HCT116 (cell line): ENCODE results near the gene CKAP2L. TPM values are rescaled to one million over a fixed set of nuclear protein-coding genes. Genes with fewer than 3 reads are reported as not detected.

Experiments
- ATAC-seq: fragments of 200-7000 bp; cut with Tn5 transposase; 2 replicates; pipeline ENCODE4 v1.9.1; 2020; ENCODE audit warnings: mild to moderate bottlenecking, moderate library complexity
- BruUV-seq: library from RNA; stranded (reverse); fragments of 400-500 nt; replicated peaks from 2 replicates; lab custom pipeline; 2021; lab: Mats Ljungman, UMichigan
- CTCF ChIA-PET: fragments of 300-600 bp; sonication (Branson Sonifier 250); formaldehyde crosslinking; loops from one replicate; lab custom pipeline; 2021; ENCODE audit warnings: antibody characterized with exemption; lab: Charles Lee
- POLR2A ChIA-PET: fragments of 300-600, 350-600 bp; sonication (Branson Sonifier 250); formaldehyde crosslinking; loops from one replicate; lab custom pipeline; 2021; ENCODE audit warnings: antibody characterized with exemption; lab: Charles Lee
- RAD21 ChIA-PET, 2 experiments: fragments of 300-600 bp; sonication (Branson Sonifier 250); formaldehyde crosslinking; loops; one replicate each; lab custom pipeline; 2023; ENCODE audit warnings: low total read pairs in 2 of 2; ENCODE audit not compliant: uncharacterized antibody in 2 of 2, unreplicated experiment in 2 of 2, low non-redundant PET in 1 of 2; lab: Charles Lee
- DNase-seq: peaks from one replicate; pipeline ENCODE4 v3.0.0-alpha.2; 2010; ENCODE audit warnings: low read depth, low spot score
- H2AFZ ChIP-seq: fragments of 200-600 bp; shearing (Covaris generic), sonication (generic); 2 replicates; pipeline ENCODE4 v1.6.1; 2017; ENCODE audit warnings: low read depth, mixed run types, mixed read lengths, antibody characterized with exemption, low read length; ENCODE audit not compliant: poor library complexity, severe bottlenecking
- H3K27ac ChIP-seq: 2 replicates; pipeline ENCODE4 v1.5.1; 2012; ENCODE audit warnings: low read depth, low read length
- H3K27me3 ChIP-seq: fragments of 200-600 bp; sonication (generic); 2 replicates; pipeline ENCODE4 v1.6.1; 2016; ENCODE audit warnings: mixed run types, low read length, mixed read lengths; ENCODE audit not compliant: insufficient read depth
- H3K36me3 ChIP-seq, 2 experiments: fragments of 200-500 bp in 1 of 2; fragments of 200-600 bp in 1 of 2; sonication (Bioruptor generic) in 1 of 2; sonication (generic) in 1 of 2; 2 replicates each; pipeline versions ENCODE4 v1.5.1 to v1.6.1; 2014 to 2016; ENCODE audit warnings: low read length in 2 of 2, inconsistent platforms in 1 of 2, mixed read lengths in 1 of 2, mixed run types in 1 of 2; ENCODE audit not compliant: insufficient read depth in 2 of 2, control insufficient read depth in 1 of 2
- H3K4me1 ChIP-seq, 2 experiments: fragments of 200-600 bp in 1 of 2; sonication (generic) in 1 of 2; 2 replicates each; pipeline versions ENCODE4 v1.5.1 to v1.6.1; 2012 to 2017; ENCODE audit warnings: low read length in 2 of 2, inconsistent platforms in 1 of 2, mild to moderate bottlenecking in 1 of 2, mixed read lengths in 1 of 2, mixed run types in 1 of 2, moderate library complexity in 1 of 2; ENCODE audit not compliant: insufficient read depth in 2 of 2, control insufficient read depth in 1 of 2
- H3K4me2 ChIP-seq: fragments of 200-600 bp; sonication (generic); 2 replicates; pipeline ENCODE4 v1.6.1; 2017; ENCODE audit warnings: mixed run types, low read length, mixed read lengths
- H3K4me3 ChIP-seq, 2 experiments: fragments of 200-600 bp in 1 of 2; sonication (generic) in 1 of 2; replicated peaks in 1 of 2; 2 replicates each; pipeline ENCODE4 v1.5.1; 2011 to 2016; ENCODE audit warnings: low read length in 2 of 2, control low read depth in 1 of 2, low read depth in 1 of 2, mild to moderate bottlenecking in 1 of 2, mixed read lengths in 1 of 2, mixed run types in 1 of 2
- H3K79me2 ChIP-seq: fragments of 200-600 bp; sonication (generic); 2 replicates; pipeline ENCODE4 v1.6.1; 2017; ENCODE audit warnings: mild to moderate bottlenecking, mixed run types, low read length, moderate library complexity, mixed read lengths; ENCODE audit not compliant: insufficient read depth
- H3K9ac ChIP-seq: fragments of 200-600 bp; sonication (generic); 2 replicates; pipeline ENCODE4 v1.6.1; 2016; ENCODE audit warnings: low read length, mixed read lengths
- H3K9me2 ChIP-seq: fragments of 200-600 bp; sonication (generic), shearing (Covaris generic); 2 replicates; pipeline ENCODE4 v1.6.1; 2017; ENCODE audit warnings: mixed run types, mild to moderate bottlenecking, moderate library complexity; ENCODE audit not compliant: insufficient read depth
- H3K9me3 ChIP-seq, 2 experiments: fragments of 200-500 bp in 1 of 2; fragments of 200-600 bp in 1 of 2; sonication (Bioruptor generic) in 1 of 2; sonication (generic) in 1 of 2; 2 replicates each; pipeline ENCODE4 v1.6.1; 2014 to 2017; ENCODE audit warnings: low read length in 2 of 2, mixed read lengths in 2 of 2, inconsistent platforms in 1 of 2, low read depth in 1 of 2, mild to moderate bottlenecking in 1 of 2, mixed run types in 1 of 2, moderate library complexity in 1 of 2; ENCODE audit not compliant: control insufficient read depth in 1 of 2, insufficient read depth in 1 of 2
- H4K20me1 ChIP-seq: fragments of 200-600 bp; sonication (generic), shearing (Covaris generic); 2 replicates; pipeline ENCODE4 v1.6.1; 2017; ENCODE audit warnings: mixed run types, mild to moderate bottlenecking, moderate library complexity; ENCODE audit not compliant: insufficient read depth
- ATF3 ChIP-seq: IDR thresholded peaks from 2 replicates; pipeline ENCODE4 v1.6.1; 2012
- CBX3 ChIP-seq: IDR thresholded peaks from 2 replicates; pipeline ENCODE4 v1.6.1; 2012; ENCODE audit warnings: low read depth
- CTCF ChIP-seq, 3 experiments: fragments of 200-600 bp in 1 of 3; sonication (generic) in 1 of 3; IDR thresholded peaks in 2 of 3; conservative IDR thresholded peaks in 1 of 3; 2 replicates each; pipeline ENCODE4 v1.5.1; 2012 to 2017; ENCODE audit warnings: low read depth in 2 of 3, low read length in 2 of 3, antibody characterized with exemption in 1 of 3, borderline replicate concordance in 1 of 3, control low read depth in 1 of 3, mild to moderate bottlenecking in 1 of 3, mixed read lengths in 1 of 3, mixed run types in 1 of 3, moderate library complexity in 1 of 3; ENCODE audit not compliant: insufficient read depth in 1 of 3
- EGR1 ChIP-seq: IDR thresholded peaks from 2 replicates; pipeline ENCODE4 v1.6.1; 2012; ENCODE audit warnings: low read depth
- ELF1 ChIP-seq: IDR thresholded peaks from 2 replicates; pipeline ENCODE4 v1.6.1; 2012; ENCODE audit warnings: low read depth, borderline replicate concordance
- EZH2 ChIP-seq: fragments of 200-600 bp; sonication (generic); IDR thresholded peaks from 2 replicates; pipeline ENCODE4 v1.6.1; 2017; ENCODE audit warnings: antibody characterized with exemption, mixed run types
- EZH2phosphoT487 ChIP-seq: fragments of 200-600 bp; IDR thresholded peaks from 2 replicates; pipeline ENCODE4 v1.6.1; 2018; ENCODE audit warnings: antibody characterized with exemption, borderline replicate concordance
- FOSL1 ChIP-seq: IDR thresholded peaks from 2 replicates; pipeline ENCODE4 v1.6.1; 2012; ENCODE audit warnings: low read depth
- JUND ChIP-seq: IDR thresholded peaks from 2 replicates; pipeline ENCODE4 v1.6.1; 2012
- MAX ChIP-seq: IDR thresholded peaks from 2 replicates; pipeline ENCODE4 v1.6.1; 2012
- POLR2AphosphoS5 ChIP-seq: IDR thresholded peaks from 2 replicates; pipeline ENCODE4 v1.6.1; 2011; ENCODE audit warnings: mild to moderate bottlenecking, low read depth, low read length, moderate library complexity
- RAD21 ChIP-seq: IDR thresholded peaks from 2 replicates; pipeline ENCODE4 v1.6.1; 2012; ENCODE audit warnings: low read depth, mild to moderate bottlenecking
- SIN3A ChIP-seq: IDR thresholded peaks from 2 replicates; pipeline ENCODE4 v1.6.1; 2012; ENCODE audit warnings: low read depth
- SP1 ChIP-seq: IDR thresholded peaks from 2 replicates; pipeline ENCODE4 v1.6.1; 2012; ENCODE audit warnings: low read depth
- TCF7L2 ChIP-seq: IDR thresholded peaks from 2 replicates; pipeline ENCODE4 v1.7.0; 2011; ENCODE audit warnings: borderline replicate concordance, inconsistent platforms; ENCODE audit not compliant: insufficient read depth, insufficient read length; ENCODE audit errors: extremely low read depth
- ZBTB33 ChIP-seq: IDR thresholded peaks from 2 replicates; pipeline ENCODE4 v1.6.1; 2011; ENCODE audit warnings: mild to moderate bottlenecking, low read length, moderate library complexity; ENCODE audit not compliant: insufficient replicate concordance; ENCODE audit errors: extremely low read depth
- ZFX ChIP-seq: fragments of 450-650 bp; IDR thresholded peaks from 2 replicates; pipeline ENCODE4 v1.6.1; 2017
- intact Hi-C: fragments of 100-400 bp; cut with micrococcal nuclease; formaldehyde crosslinking; loops from 2 replicates; pipeline ENCODE4 v1.10.0; 2022
- total RNA-seq: library from RNA; stranded (reverse); gene quantifications from one replicate; pipeline ENCODE4 v1.2.1, GENCODE V29; 2021; ENCODE audit not compliant: unreplicated experiment
- TF ChIP-seq, protein P1 (sequence below): IDR thresholded peaks from 2 replicates; pipeline ENCODE4 v1.6.1; 2012; ENCODE audit warnings: low read depth

The CKAP2L gene
- total RNA-seq, 1 experiment from 2014 or later = 27.5 TPM

GRCh38 chr2:112754564-112754963 lies 9.8 kb downstream of the CKAP2L start:
- Histone ChIP-seq H3K27me3 (no peaks in the 10 kb centered on the region), H3K79me2 (peaks cover 25% of the 10 kb centered on the region), H3K9ac (no peak overlapping the region), H3K4me1 (no peaks in the 10 kb centered on the region), H3K9me3 (no peaks in the 10 kb centered on the region), H3K4me3 (no peak overlapping the region), H3K27ac (no peak overlapping the region), H4K20me1 (no peaks in the 10 kb centered on the region), H3K4me2 (no peak overlapping the region), H3K9me2 (no peaks in the 10 kb centered on the region), H2AFZ (no peak overlapping the region), H3K36me3 (peaks cover 27 to 64% of the 10 kb centered on the region in 2 experiments)
- no TSS peak for BruUV-seq
- intact Hi-C loops = no loop called here
- RAD21 ChIA-PET = no interaction called here
- CTCF ChIA-PET = interaction anchor here (1.6 kb wide), 1 partner anchor 204 kb away, joined by 4 read pairs; no protein-coding TSS in a partner anchor
- DNase-seq (no peak), ATAC-seq (no peak)
- POLR2A ChIA-PET = no interaction called here
- TF ChIP-seq POLR2AphosphoS5 (no peak), ELF1 (no peak), ZFX (no peak), FOSL1 (no peak), EZH2 (no peak), SP1 (no peak), TCF7L2 (no peak), MAX (no peak), SIN3A (no peak), ZBTB33 (no peak), ATF3 (no peak), RAD21 (no peak), CTCF (IDR thresholded peaks at IDR 0.05 in 2 of 3, conservative IDR thresholded peaks at IDR 0.05 in 1 of 3; ENCODE audit: borderline replicate concordance in 1 of 3, insufficient read depth in 1 of 3, low read depth in 2 of 3, low read length in 2 of 3) (no peak), EZH2phosphoT487 (no peak), JUND (no peak), EGR1 (no peak), CBX3 (no peak)
- TF ChIP-seq, protein P1, sequence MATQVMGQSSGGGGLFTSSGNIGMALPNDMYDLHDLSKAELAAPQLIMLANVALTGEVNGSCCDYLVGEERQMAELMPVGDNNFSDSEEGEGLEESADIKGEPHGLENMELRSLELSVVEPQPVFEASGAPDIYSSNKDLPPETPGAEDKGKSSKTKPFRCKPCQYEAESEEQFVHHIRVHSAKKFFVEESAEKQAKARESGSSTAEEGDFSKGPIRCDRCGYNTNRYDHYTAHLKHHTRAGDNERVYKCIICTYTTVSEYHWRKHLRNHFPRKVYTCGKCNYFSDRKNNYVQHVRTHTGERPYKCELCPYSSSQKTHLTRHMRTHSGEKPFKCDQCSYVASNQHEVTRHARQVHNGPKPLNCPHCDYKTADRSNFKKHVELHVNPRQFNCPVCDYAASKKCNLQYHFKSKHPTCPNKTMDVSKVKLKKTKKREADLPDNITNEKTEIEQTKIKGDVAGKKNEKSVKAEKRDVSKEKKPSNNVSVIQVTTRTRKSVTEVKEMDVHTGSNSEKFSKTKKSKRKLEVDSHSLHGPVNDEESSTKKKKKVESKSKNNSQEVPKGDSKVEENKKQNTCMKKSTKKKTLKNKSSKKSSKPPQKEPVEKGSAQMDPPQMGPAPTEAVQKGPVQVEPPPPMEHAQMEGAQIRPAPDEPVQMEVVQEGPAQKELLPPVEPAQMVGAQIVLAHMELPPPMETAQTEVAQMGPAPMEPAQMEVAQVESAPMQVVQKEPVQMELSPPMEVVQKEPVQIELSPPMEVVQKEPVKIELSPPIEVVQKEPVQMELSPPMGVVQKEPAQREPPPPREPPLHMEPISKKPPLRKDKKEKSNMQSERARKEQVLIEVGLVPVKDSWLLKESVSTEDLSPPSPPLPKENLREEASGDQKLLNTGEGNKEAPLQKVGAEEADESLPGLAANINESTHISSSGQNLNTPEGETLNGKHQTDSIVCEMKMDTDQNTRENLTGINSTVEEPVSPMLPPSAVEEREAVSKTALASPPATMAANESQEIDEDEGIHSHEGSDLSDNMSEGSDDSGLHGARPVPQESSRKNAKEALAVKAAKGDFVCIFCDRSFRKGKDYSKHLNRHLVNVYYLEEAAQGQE = no peak
